SH-SY5Y (cell line): ENCODE results near the gene KIAA0232.

ENCODE experiments used
- GATA2 ChIP-seq: IDR thresholded peaks from 2 replicates; pipeline ENCODE4 v1.6.1; 2011; ENCODE audit warnings: mild to moderate bottlenecking, low read depth, low read length
- GATA3 ChIP-seq: IDR thresholded peaks from 2 replicates; pipeline ENCODE4 v1.6.1; 2011; ENCODE audit warnings: low read depth, mild to moderate bottlenecking, low read length, moderate library complexity

DNA sequence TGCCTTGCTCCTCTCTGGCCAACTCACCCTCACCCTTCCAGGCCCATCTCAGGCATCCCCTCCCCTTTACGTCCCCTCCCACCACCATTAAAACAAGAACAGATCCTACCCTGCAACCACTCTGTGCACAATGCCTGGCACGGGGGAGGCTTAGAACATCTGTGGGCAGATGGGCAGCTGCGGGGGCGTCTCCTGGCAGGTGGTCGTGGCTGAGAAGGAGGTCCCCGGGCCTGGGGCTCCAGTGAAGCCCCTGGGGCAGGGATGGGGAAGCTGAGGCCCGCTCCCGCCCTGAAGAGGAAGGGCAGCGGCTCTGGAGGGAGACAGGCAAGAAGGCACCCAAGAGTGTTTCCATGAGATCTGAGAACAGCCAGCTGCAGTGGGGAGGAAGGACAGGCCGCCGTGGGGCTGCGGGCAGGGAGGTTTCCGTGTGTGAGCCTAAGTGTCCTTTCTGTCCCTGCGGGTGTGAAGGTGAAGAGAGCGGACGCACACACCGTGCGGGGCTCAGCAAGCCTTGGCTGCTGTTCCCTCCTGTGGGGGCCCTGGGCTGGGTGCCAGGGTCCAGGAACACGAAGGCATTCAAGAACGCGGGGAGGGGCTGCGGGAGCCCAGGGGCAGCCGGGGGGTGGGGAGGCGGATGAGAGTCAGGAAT is 119.3 kb downstream of the KIAA0232 start:
- TF ChIP-seq GATA3 (no peak), GATA2 (no peak)
